Transverse colon (tissue), 4 donors: ENCODE measurements around the gene MRPL37. TPM values are rescaled to one million over a fixed set of nuclear protein-coding genes. Genes with fewer than 3 reads are reported as not detected.

Experiments
- DNase-seq: peaks from one replicate; pipeline ENCODE4 v3.0.0-alpha.2; 2019
- H3K27ac ChIP-seq, 4 donors: fragments of 200-600 bp; sonication (generic); 2 replicates each; pipeline ENCODE4 v1.5.1; 2016 to 2018; ENCODE audit warnings: inconsistent platforms in 4 of 4
- H3K27me3 ChIP-seq: fragments of 200-600 bp; sonication (generic); 2 replicates; pipeline ENCODE4 v1.5.1; 2017; ENCODE audit warnings: inconsistent platforms
- H3K36me3 ChIP-seq, 4 donors: fragments of 200-600 bp; sonication (generic); 2 replicates each; pipeline ENCODE4 v1.5.1; 2017 to 2019; ENCODE audit warnings: inconsistent platforms in 4 of 4
- H3K4me1 ChIP-seq, 4 donors: fragments of 200-600 bp; sonication (generic); 2 replicates each; pipeline ENCODE4 v1.5.1; 2017 to 2020; ENCODE audit warnings: inconsistent platforms in 4 of 4
- H3K4me3 ChIP-seq, 4 donors: fragments of 200-600 bp; sonication (generic); 1 replicate in 1 of 4; 2 replicates in 3 of 4; pipeline versions ENCODE4 v1.5.1 to v1.6.1; 2017 to 2019; ENCODE audit warnings: inconsistent platforms in 4 of 4
- H3K9me3 ChIP-seq, 2 donors: fragments of 200-600 bp; sonication (generic); 2 replicates each; pipeline ENCODE4 v1.5.1; 2017 to 2019; ENCODE audit warnings: inconsistent platforms in 2 of 2
- EP300 ChIP-seq: sonication (generic); formaldehyde crosslinking; IDR thresholded peaks from one replicate; pipeline ENCODE4 v1.6.1; 2017; ENCODE audit warnings: antibody characterized with exemption, low read depth
- POLR2A ChIP-seq: fragments of 450-650 bp; IDR thresholded peaks from one replicate; pipeline ENCODE4 v1.6.1; 2016; ENCODE audit warnings: antibody characterized with exemption, mild to moderate bottlenecking, moderate library complexity
- POLR2AphosphoS5 ChIP-seq, 3 donors: sonication (generic); formaldehyde crosslinking; IDR thresholded peaks; one replicate each; pipeline ENCODE4 v1.6.1; 2016; ENCODE audit warnings: antibody characterized with exemption in 3 of 3
- WGBS, 2 donors: methylation state at CpG; one replicate each; pipeline ENCODE4 v1.1.5; 2018; ENCODE audit warnings: low coverage in 1 of 2; 5-methylcytosine and 5-hydroxymethylcytosine counted together
- in situ Hi-C, 4 donors: fragments of 200-750 bp; cut with MboI; loops; one replicate each; pipeline versions ENCODE4 v1.15.0 to v1.15.1; 2017; ENCODE audit warnings: low sequenced_read_pairs in 3 of 4, low pct_ligation_motif_present in 1 of 4, low pct_unique_long_range_greater_than_20kb in 1 of 4
- intact Hi-C: fragments of 100-400 bp; cut with DNase I; formaldehyde crosslinking; loops from one replicate; pipeline ENCODE4 v1.15.1; 2023; ENCODE audit warnings: low total_unique reads
- total RNA-seq, 4 donors: library from RNA; depleted of rRNA; stranded (reverse); fragments of >200 nt; gene quantifications; one replicate each; pipeline ENCODE4 v1.1.0, GENCODE V29; 2016
- TF ChIP-seq, protein P1 (sequence below), 5 experiments: fragments of 200-600 bp in 3 of 5; fragments of 450-650 bp in 2 of 5; sonication (generic) in 3 of 5; IDR thresholded peaks; 1 replicate in 2 of 5; 2 replicates in 3 of 5; pipeline ENCODE4 v1.5.1; 2016 to 2017; ENCODE audit warnings: antibody characterized with exemption in 5 of 5, inconsistent platforms in 3 of 5, mild to moderate bottlenecking in 2 of 5, moderate library complexity in 1 of 5

The MRPL37 gene
- total RNA-seq, 4 donors from 2014 or later, result 9.7 to 122 (median 57.8) TPM

GRCh38 chr1:54177726-54178125 lies 22.2 kb upstream of the MRPL37 start:
- 93 to 94% methylated on average over 5 to 8 of the region's 8 CpGs for whole genome bisulfite sequencing, 2 donors
- H3K9me3 ChIP-seq, result no peaks in the 10 kb centered on the region
- H3K4me3 ChIP-seq, result no peak overlapping the region
- TF ChIP-seq, protein P1, sequence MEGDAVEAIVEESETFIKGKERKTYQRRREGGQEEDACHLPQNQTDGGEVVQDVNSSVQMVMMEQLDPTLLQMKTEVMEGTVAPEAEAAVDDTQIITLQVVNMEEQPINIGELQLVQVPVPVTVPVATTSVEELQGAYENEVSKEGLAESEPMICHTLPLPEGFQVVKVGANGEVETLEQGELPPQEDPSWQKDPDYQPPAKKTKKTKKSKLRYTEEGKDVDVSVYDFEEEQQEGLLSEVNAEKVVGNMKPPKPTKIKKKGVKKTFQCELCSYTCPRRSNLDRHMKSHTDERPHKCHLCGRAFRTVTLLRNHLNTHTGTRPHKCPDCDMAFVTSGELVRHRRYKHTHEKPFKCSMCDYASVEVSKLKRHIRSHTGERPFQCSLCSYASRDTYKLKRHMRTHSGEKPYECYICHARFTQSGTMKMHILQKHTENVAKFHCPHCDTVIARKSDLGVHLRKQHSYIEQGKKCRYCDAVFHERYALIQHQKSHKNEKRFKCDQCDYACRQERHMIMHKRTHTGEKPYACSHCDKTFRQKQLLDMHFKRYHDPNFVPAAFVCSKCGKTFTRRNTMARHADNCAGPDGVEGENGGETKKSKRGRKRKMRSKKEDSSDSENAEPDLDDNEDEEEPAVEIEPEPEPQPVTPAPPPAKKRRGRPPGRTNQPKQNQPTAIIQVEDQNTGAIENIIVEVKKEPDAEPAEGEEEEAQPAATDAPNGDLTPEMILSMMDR (IDR thresholded peaks at IDR 0.05), result no peak
- TF ChIP-seq POLR2AphosphoS5 (IDR thresholded peaks at IDR 0.05), result no peak
- no peak for TF ChIP-seq EP300
- intact Hi-C loops, result no loop called here
- H3K27me3 ChIP-seq, result no peaks in the 10 kb centered on the region
- no peaks in the 10 kb centered on the region for H3K4me1 ChIP-seq
- DNase-seq, result no peak
- H3K36me3 ChIP-seq, result no peaks in the 10 kb centered on the region
- in situ Hi-C loops, result loop anchor here in 1 of 4 donors (25.0 kb wide), 1 partner anchor 210 kb away; no protein-coding TSS in a partner anchor
- H3K27ac ChIP-seq, result no peak overlapping the region

DNA sequence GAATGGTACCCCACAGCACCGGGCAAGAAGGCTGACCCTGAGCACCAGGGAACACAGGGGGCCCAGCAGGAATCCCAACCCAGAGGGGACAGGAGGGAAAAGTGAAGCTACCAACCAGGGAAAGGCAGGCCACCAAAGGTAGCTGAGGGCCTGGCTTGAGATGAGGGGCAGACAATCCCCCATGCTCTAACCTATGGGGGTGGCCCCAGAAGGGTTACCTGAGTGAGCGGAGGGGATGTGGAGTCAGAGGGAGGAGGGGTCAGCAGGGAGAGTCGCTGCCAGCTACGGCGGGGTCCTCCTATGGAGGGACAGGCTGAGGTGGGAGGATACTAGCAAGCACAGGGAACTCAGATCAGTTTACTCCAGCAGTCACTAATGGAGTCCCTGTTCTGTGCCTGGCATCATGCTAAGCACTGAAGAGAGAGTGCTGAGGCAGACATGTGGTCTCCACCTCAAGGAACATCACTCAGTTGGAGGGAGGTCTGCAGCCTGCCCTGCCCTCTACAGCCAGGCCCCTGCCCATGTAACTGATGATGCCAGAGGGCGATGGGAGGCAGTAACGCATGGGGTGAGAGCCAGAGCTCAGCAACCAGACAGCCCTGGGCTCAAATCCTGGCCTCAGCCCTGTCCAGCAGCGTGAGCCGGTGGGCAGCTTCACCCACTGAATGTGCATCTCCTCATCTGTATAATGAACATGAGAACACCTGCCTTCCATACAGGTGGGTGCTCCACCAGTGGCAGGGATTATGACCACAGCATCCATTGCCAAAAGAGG lies 21.5 kb upstream of the MRPL37 start:
- no peak for TF ChIP-seq POLR2AphosphoS5 (IDR thresholded peaks at IDR 0.05)
- TF ChIP-seq, protein P1 (IDR thresholded peaks at IDR 0.05), result no peak
- no peaks in the 10 kb centered on the region for H3K4me1 ChIP-seq
- H3K27me3 ChIP-seq, result no peaks in the 10 kb centered on the region
- no peak overlapping the region for H3K4me3 ChIP-seq
- intact Hi-C loops (no loop called here), in situ Hi-C loops (loop anchor here in 1 of 4 donors (25.0 kb wide), 1 partner anchor 209 kb away; no protein-coding TSS in a partner anchor)
- no peak overlapping the region for H3K27ac ChIP-seq
- H3K36me3 ChIP-seq, result no peaks in the 10 kb centered on the region
- DNase-seq, result no peak
- H3K9me3 ChIP-seq, result no peaks in the 10 kb centered on the region
- 80% methylated on average over 9 of the region's 9 CpGs; no CpG with 5 or more reads in 1 of the 2 donors for WGBS, 2 donors

- Histone ChIP-seq H3K36me3 (no peaks in the 10 kb centered on the region), H3K27me3 (no peaks in the 10 kb centered on the region), H3K4me1 (no peaks in the 10 kb centered on the region), H3K9me3 (no peaks in the 10 kb centered on the region), H3K4me3 (no peak overlapping the region), H3K27ac (no peak overlapping the region)
- no peak for DNase-seq
- 86 to 90% methylated on average over 2 to 5 of the region's 5 CpGs for WGBS, 2 donors
- intact Hi-C loops, result no loop called here
- in situ Hi-C loops, result loop anchor here in 1 of 4 donors (25.0 kb wide), 1 partner anchor 206 kb away; no protein-coding TSS in a partner anchor
- TF ChIP-seq, protein P1 (IDR thresholded peaks at IDR 0.05), result no peak
- TF ChIP-seq EP300, result no peak
- no peak for TF ChIP-seq POLR2A
- TF ChIP-seq POLR2AphosphoS5 (IDR thresholded peaks at IDR 0.05), result no peak
Measured at GRCh38 chr1:54180701-54181360, 19.1 kb upstream of the MRPL37 start.

DNA sequence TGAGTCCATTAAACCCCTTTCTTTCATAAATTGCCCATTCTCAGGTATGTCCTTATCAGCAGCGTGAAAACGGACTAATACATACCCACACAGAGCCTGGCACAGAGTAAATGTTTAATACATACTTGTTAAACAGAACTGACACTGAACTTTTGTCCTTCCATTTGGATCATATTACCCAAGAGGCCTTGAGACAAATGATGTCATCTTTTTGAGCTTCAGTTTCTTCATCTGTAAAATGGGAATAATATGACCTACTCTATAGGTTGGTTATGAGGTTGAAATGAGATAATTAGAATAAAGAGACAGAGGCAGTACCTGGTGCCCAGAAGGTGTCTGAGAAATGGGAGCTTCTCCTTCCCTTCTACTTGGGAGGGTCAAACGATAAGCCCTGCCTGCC lies 13.9 kb upstream of the MRPL37 start:
- H3K27ac ChIP-seq, result no peak overlapping the region
- H3K27me3 ChIP-seq, result no peaks in the 10 kb centered on the region
- no peak overlapping the region for H3K4me3 ChIP-seq
- intact Hi-C loops (no loop called here), in situ Hi-C loops (loop anchor here in 1 of 4 donors (25.0 kb wide), 1 partner anchor 201 kb away; no protein-coding TSS in a partner anchor)
- TF ChIP-seq POLR2A (no peak), POLR2AphosphoS5 (IDR thresholded peaks at IDR 0.05) (no peak)
- TF ChIP-seq, protein P1 (IDR thresholded peaks at IDR 0.05), result no peak
- WGBS, 2 donors, result 94 to 96% methylated on average over 3 of the region's 3 CpGs
- DNase-seq, result no peak
- no peaks in the 10 kb centered on the region for H3K4me1 ChIP-seq
- H3K9me3 ChIP-seq, result no peaks in the 10 kb centered on the region
- no peaks in the 10 kb centered on the region for H3K36me3 ChIP-seq
